Subcutaneous adipose tissue (tissue), 4 donors: ENCODE measurements around the gene NDUFAF7. TPM values are rescaled to one million over a fixed set of nuclear protein-coding genes. Genes with fewer than 3 reads are reported as not detected.

ENCODE experiments used
- CTCF ChIP-seq: fragments of 450-650 bp; IDR thresholded peaks from one replicate; pipeline ENCODE4 v1.5.1; 2016; ENCODE audit warnings: low read depth, mild to moderate bottlenecking, control low read depth, antibody characterized with exemption, moderate library complexity
- total RNA-seq, 4 donors: library from RNA; depleted of rRNA; stranded (reverse); fragments of >200 nt; gene quantifications; one replicate each; pipeline ENCODE4 v1.1.0, GENCODE V29; 2016

Gene NDUFAF7
- total RNA-seq, 4 donors from 2014 or later: 14.5 to 22.9 (median 18.5) TPM

- TF ChIP-seq CTCF: no peak
Observed at GRCh38 chr2:37226863-37227262, 4.6 kb upstream of the NDUFAF7 start.

- TF ChIP-seq CTCF: no peak
Observed at GRCh38 chr2:37228788-37229187, 2.7 kb upstream of the NDUFAF7 start.

- no peak for TF ChIP-seq CTCF
Observed at GRCh38 chr2:37230581-37230980, 877 bp upstream of the NDUFAF7 start.

- TF ChIP-seq CTCF: no peak
Observed at GRCh38 chr2:37232131-37232933, 874 bp downstream of the NDUFAF7 start.

GRCh38 chr2:37243435-37243834 lies 12.0 kb downstream of the NDUFAF7 start:
- no peak for TF ChIP-seq CTCF

- no peak for TF ChIP-seq CTCF
Observed at GRCh38 chr2:37244017-37244416, 12.6 kb downstream of the NDUFAF7 start.

- no peak for TF ChIP-seq CTCF
Observed at GRCh38 chr2:37244755-37245154, 13.3 kb downstream of the NDUFAF7 start.
